GM12878 (cell line): ENCODE data around the gene TFAP2E. TPM values are rescaled to one million over a fixed set of nuclear protein-coding genes. Genes with fewer than 3 reads are reported as not detected.
A peak's percentile ranks its signal among the peaks of the same experiment; 100 is the strongest.

Experiments used
- ATAC-seq: fragments of 200-7000 bp; cut with Tn5 transposase; 3 replicates; pipeline ENCODE4 v1.9.1; 2020; ENCODE audit warnings: mild to moderate bottlenecking, moderate library complexity
- BruUV-seq: library from RNA; stranded (reverse); fragments of 400-500 nt; replicated peaks from 2 replicates; lab custom pipeline; 2021; lab: Mats Ljungman, UMichigan
- CTCF ChIA-PET: fragments of 300-600 bp; sonication (Branson Sonifier 250); formaldehyde crosslinking; extraction: SDS; loops from one replicate; lab custom pipeline; 2021; ENCODE audit warnings: inconsistent platforms; lab: Yijun Ruan, JAX
- POLR2A ChIA-PET: fragments of 350-600 bp; formaldehyde crosslinking; extraction: SDS; loops from one replicate; lab custom pipeline; 2021; ENCODE audit warnings: inconsistent platforms; lab: Charles Lee
- RAD21 ChIA-PET: fragments of 300-600 bp; sonication (Branson Sonifier 250); formaldehyde crosslinking; loops from one replicate; lab custom pipeline; 2023; ENCODE audit warnings: antibody characterized with exemption; ENCODE audit not compliant: unreplicated experiment; lab: Charles Lee
- SMC1A ChIA-PET: fragments of 300-600 bp; sonication (Branson Sonifier 250); formaldehyde crosslinking; loops from one replicate; lab custom pipeline; 2023; ENCODE audit not compliant: unreplicated experiment, uncharacterized antibody; lab: Charles Lee
- DNase-seq: peaks from one replicate; pipeline ENCODE4 v3.0.0-alpha.2; 2011; ENCODE audit warnings: low read depth, low spot score
- FAIRE-seq: peaks from 3 replicates; lab custom pipeline; 2011; peaks lifted over from hg19 to GRCh38; lab: Jason Lieb, UNC
- H2AFZ ChIP-seq: 2 replicates; pipeline ENCODE4 v1.6.0; 2011; ENCODE audit warnings: low read depth, low read length, control low read depth; ENCODE audit not compliant: control insufficient read depth
- H3K27ac ChIP-seq: 2 replicates; pipeline ENCODE4 v1.5.1; 2011; ENCODE audit warnings: control low read depth; ENCODE audit not compliant: control insufficient read depth, insufficient read depth
- H3K27me3 ChIP-seq, 2 experiments: replicated peaks in 1 of 2; 2 replicates each; pipeline versions ENCODE4 v1.6.0 to v1.6.1; 2011; ENCODE audit warnings: low read length in 1 of 2; ENCODE audit not compliant: control insufficient read depth in 2 of 2, insufficient read depth in 2 of 2
- H3K36me3 ChIP-seq, 2 experiments: 2 replicates each; pipeline ENCODE4 v1.5.1; 2011; ENCODE audit warnings: low read length in 1 of 2; ENCODE audit not compliant: control insufficient read depth in 2 of 2, insufficient read depth in 2 of 2
- H3K4me1 ChIP-seq: 2 replicates; pipeline ENCODE4 v1.6.1; 2011; ENCODE audit warnings: mild to moderate bottlenecking, low read length, moderate library complexity, mixed read lengths; ENCODE audit not compliant: control insufficient read depth, insufficient read depth
- H3K4me2 ChIP-seq: 2 replicates; pipeline ENCODE4 v1.6.0; 2011; ENCODE audit warnings: control low read depth; ENCODE audit not compliant: control insufficient read depth, insufficient read depth
- H3K4me3 ChIP-seq: fragments of 200-600 bp; sonication (generic); 2 replicates; pipeline ENCODE4 v1.5.1; 2016
- H3K79me2 ChIP-seq: 2 replicates; pipeline ENCODE4 v1.6.0; 2011; ENCODE audit warnings: low read length; ENCODE audit not compliant: control insufficient read depth, insufficient read depth
- H3K9ac ChIP-seq: 2 replicates; pipeline ENCODE4 v1.8.0; 2011; ENCODE audit warnings: low read length, control low read depth, mixed read lengths; ENCODE audit not compliant: control insufficient read depth, insufficient read depth
- H3K9me3 ChIP-seq: replicated peaks from 3 replicates; pipeline ENCODE4 v1.5.1; 2011; ENCODE audit warnings: mild to moderate bottlenecking, low read length; ENCODE audit not compliant: control insufficient read depth, insufficient read depth
- H4K20me1 ChIP-seq: 2 replicates; pipeline ENCODE4 v1.6.0; 2011; ENCODE audit not compliant: control insufficient read depth, insufficient read depth
- BCL11A ChIP-seq: IDR thresholded peaks from 2 replicates; pipeline ENCODE4 v1.6.1; 2011; ENCODE audit warnings: low read depth, low read length
- FOXM1 ChIP-seq: IDR thresholded peaks from 2 replicates; pipeline ENCODE4 v1.6.1; 2012; ENCODE audit warnings: low read depth, mild to moderate bottlenecking, inconsistent platforms, low read length, moderate library complexity
- GABPA ChIP-seq: IDR thresholded peaks from 2 replicates; pipeline ENCODE4 v1.6.1; 2014; ENCODE audit warnings: antibody characterized with exemption, low read depth, mild to moderate bottlenecking, inconsistent platforms
- HDAC2 ChIP-seq: fragments of 200-600 bp; sonication (generic); IDR thresholded peaks from 2 replicates; pipeline ENCODE4 v1.6.1; 2017
- NR2C2 ChIP-seq: IDR thresholded peaks from 2 replicates; pipeline ENCODE4 v1.6.1; 2011; ENCODE audit warnings: borderline replicate concordance, low read depth; ENCODE audit not compliant: control insufficient read depth, insufficient read length
- PAX5 ChIP-seq: IDR thresholded peaks from 2 replicates; pipeline ENCODE4 v1.6.1; 2011; ENCODE audit warnings: low read depth, low read length, borderline replicate concordance
- PML ChIP-seq: IDR thresholded peaks from 2 replicates; pipeline ENCODE4 v1.6.1; 2012; ENCODE audit warnings: low read length, inconsistent platforms
- RCOR1 ChIP-seq: conservative IDR thresholded peaks from 2 replicates; pipeline ENCODE4 v1.6.1; 2012; ENCODE audit warnings: low read depth, low read length, improper control_type of control experiment
- SMAD1 ChIP-seq: fragments of 450-650 bp; IDR thresholded peaks from 2 replicates; pipeline ENCODE4 v1.6.1; 2018; ENCODE audit warnings: mild to moderate bottlenecking, low read depth; ENCODE audit not compliant: partially characterized antibody
- STAT1 ChIP-seq: fragments of 450-650 bp; conservative IDR thresholded peaks from 2 replicates; pipeline ENCODE4 v1.6.1; 2014; ENCODE audit warnings: antibody characterized with exemption, mild to moderate bottlenecking
- TCF7 ChIP-seq: IDR thresholded peaks from 2 replicates; pipeline ENCODE4 v1.6.1; 2014; ENCODE audit warnings: antibody characterized with exemption, borderline replicate concordance
- YY1 ChIP-seq: IDR thresholded peaks from 2 replicates; pipeline ENCODE4 v1.6.1; 2011; ENCODE audit warnings: low read depth, mild to moderate bottlenecking, low read length
- ZNF207 ChIP-seq: fragments of 450-650 bp; IDR thresholded peaks from 2 replicates; pipeline ENCODE4 v1.6.1; 2014; ENCODE audit warnings: antibody characterized with exemption, mild to moderate bottlenecking, borderline replicate concordance
- ZNF24 ChIP-seq: fragments of 450-650 bp; IDR thresholded peaks from 2 replicates; pipeline ENCODE4 v1.6.1; 2017; ENCODE audit warnings: antibody characterized with exemption, mild to moderate bottlenecking
- ZZZ3 ChIP-seq: IDR thresholded peaks from 2 replicates; pipeline ENCODE4 v1.6.1; 2011; ENCODE audit warnings: low read depth; ENCODE audit not compliant: control insufficient read depth, insufficient read length
- WGBS: methylation state at CpG from one replicate; pipeline ENCODE4 v1.1.6; 2016; ENCODE audit warnings: low lambda C conversion rate; ENCODE audit not compliant: insufficient replicate concordance, insufficient coverage; ENCODE audit errors: missing lambda C conversion rate; 5-methylcytosine and 5-hydroxymethylcytosine counted together
- in situ Hi-C: fragments of 300-500 bp; cut with MboI; formaldehyde crosslinking; loops from 9 replicates; pipeline ENCODE4 v1.14.3; 2018; ENCODE audit warnings: mixed read lengths
- intact Hi-C: fragments of 100-400 bp; cut with micrococcal nuclease; formaldehyde crosslinking; loops from one replicate; pipeline ENCODE4 v1.14.2; 2022; ENCODE audit not compliant: unreplicated experiment
- polyA plus RNA-seq, 11 experiments: library from polyadenylated mRNA; depleted of rRNA in 4 of 11; unstranded in 6 of 11; stranded (reverse) in 5 of 11; fragments of >200 nt; fragmentation: Nextera tagmentation in 4 of 11; fragmentation: Illumina TruSeq in 1 of 11; extraction: Ambion mirVana in 4 of 11; extraction: Trizol in 1 of 11; gene quantifications; 1 replicate in 1 of 11; 2 replicates in 10 of 11; pipeline versions ENCODE4 v1.2.1 to v1.2.3, GENCODE V29; 2011 to 2016; ENCODE audit warnings: inconsistent platforms in 2 of 11, missing spikeins in 2 of 11, low read depth in 1 of 11
- total RNA-seq, 4 experiments: library from RNA; depleted of rRNA in 3 of 4; stranded (reverse); fragments of >200 nt in 3 of 4; fragmentation: Illumina TruSeq in 1 of 4; extraction: Trizol in 1 of 4; gene quantifications; 2 replicates each; pipeline versions ENCODE4 v1.2.1 to v1.2.3, GENCODE V29; 2013 to 2021
- TF ChIP-seq, protein P1 (sequence below): IDR thresholded peaks from 2 replicates; pipeline ENCODE4 v1.6.1; 2012; ENCODE audit warnings: improper control_type of control experiment, low read depth, low read length; ENCODE audit not compliant: insufficient replicate concordance
- TF ChIP-seq, protein P2 (sequence below): fragments of 450-650 bp; IDR thresholded peaks from 2 replicates; pipeline ENCODE4 v1.6.1; 2017; ENCODE audit warnings: antibody characterized with exemption, mild to moderate bottlenecking, moderate library complexity

TFAP2E gene
- total and polyA plus RNA-seq, 10 of the 15 experiments (the other 5 are each of a cell fraction or from before 2014, with no cell fraction given) = 0.10 to 1.1 (median 0.43) TPM

- Histone ChIP-seq H3K4me3 (peak overlapping the region; percentile 67; the same call in 1 of the 2 replicates), H3K36me3 (peaks cover 0 to 5% of the 10 kb centered on the region in 2 experiments; a peak in 3 of 4 replicates), H3K4me1 (peaks cover 10% of the 10 kb centered on the region), H3K27ac (no peak overlapping the region), H3K27me3 (no peaks in the 10 kb centered on the region), H3K79me2 (peaks cover 44% of the 10 kb centered on the region), H2AFZ (no peak overlapping the region), H3K4me2 (peak overlapping the region; percentile 90; the same call in 1 of the 2 replicates), H4K20me1 (no peaks in the 10 kb centered on the region), H3K9me3 (no peaks in the 10 kb centered on the region), H3K9ac (no peak overlapping the region)
- ChIA-PET POLR2A (interaction anchor here (2.1 to 2.9 kb wide), 2 partner anchors 17 to 20 kb away, joined by 10 to 19 read pairs; no protein-coding TSS in a partner anchor), RAD21 (interaction anchor here (1.0 to 4.6 kb wide), 4 partner anchors 10 to 104 kb away, joined by 4 to 35 read pairs (median 21); no protein-coding TSS in a partner anchor), SMC1A (interaction anchor here (1.4 to 2.6 kb wide), 5 partner anchors 9 to 214 kb away, joined by 4 to 20 read pairs (median 6); partner anchors contain the start of gene CLSPN), CTCF (interaction anchor here (0.9 to 3.9 kb wide), 5 partner anchors 10 to 161 kb away, joined by 3 to 40 read pairs (median 11); no protein-coding TSS in a partner anchor)
- intact Hi-C loops = no loop called here
- 70% methylated on average over 4 of the region's 4 CpGs for WGBS
- no peak for FAIRE-seq
- in situ Hi-C loops = no loop called here
- no peak for ATAC-seq
- no TSS peak for BruUV-seq
- DNase-seq = no peak
- TF ChIP-seq RCOR1 = no peak
- TF ChIP-seq, protein P1, sequence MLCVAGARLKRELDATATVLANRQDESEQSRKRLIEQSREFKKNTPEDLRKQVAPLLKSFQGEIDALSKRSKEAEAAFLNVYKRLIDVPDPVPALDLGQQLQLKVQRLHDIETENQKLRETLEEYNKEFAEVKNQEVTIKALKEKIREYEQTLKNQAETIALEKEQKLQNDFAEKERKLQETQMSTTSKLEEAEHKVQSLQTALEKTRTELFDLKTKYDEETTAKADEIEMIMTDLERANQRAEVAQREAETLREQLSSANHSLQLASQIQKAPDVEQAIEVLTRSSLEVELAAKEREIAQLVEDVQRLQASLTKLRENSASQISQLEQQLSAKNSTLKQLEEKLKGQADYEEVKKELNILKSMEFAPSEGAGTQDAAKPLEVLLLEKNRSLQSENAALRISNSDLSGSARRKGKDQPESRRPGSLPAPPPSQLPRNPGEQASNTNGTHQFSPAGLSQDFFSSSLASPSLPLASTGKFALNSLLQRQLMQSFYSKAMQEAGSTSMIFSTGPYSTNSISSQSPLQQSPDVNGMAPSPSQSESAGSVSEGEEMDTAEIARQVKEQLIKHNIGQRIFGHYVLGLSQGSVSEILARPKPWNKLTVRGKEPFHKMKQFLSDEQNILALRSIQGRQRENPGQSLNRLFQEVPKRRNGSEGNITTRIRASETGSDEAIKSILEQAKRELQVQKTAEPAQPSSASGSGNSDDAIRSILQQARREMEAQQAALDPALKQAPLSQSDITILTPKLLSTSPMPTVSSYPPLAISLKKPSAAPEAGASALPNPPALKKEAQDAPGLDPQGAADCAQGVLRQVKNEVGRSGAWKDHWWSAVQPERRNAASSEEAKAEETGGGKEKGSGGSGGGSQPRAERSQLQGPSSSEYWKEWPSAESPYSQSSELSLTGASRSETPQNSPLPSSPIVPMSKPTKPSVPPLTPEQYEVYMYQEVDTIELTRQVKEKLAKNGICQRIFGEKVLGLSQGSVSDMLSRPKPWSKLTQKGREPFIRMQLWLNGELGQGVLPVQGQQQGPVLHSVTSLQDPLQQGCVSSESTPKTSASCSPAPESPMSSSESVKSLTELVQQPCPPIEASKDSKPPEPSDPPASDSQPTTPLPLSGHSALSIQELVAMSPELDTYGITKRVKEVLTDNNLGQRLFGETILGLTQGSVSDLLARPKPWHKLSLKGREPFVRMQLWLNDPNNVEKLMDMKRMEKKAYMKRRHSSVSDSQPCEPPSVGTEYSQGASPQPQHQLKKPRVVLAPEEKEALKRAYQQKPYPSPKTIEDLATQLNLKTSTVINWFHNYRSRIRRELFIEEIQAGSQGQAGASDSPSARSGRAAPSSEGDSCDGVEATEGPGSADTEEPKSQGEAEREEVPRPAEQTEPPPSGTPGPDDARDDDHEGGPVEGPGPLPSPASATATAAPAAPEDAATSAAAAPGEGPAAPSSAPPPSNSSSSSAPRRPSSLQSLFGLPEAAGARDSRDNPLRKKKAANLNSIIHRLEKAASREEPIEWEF = no peak
- TF ChIP-seq, protein P2, sequence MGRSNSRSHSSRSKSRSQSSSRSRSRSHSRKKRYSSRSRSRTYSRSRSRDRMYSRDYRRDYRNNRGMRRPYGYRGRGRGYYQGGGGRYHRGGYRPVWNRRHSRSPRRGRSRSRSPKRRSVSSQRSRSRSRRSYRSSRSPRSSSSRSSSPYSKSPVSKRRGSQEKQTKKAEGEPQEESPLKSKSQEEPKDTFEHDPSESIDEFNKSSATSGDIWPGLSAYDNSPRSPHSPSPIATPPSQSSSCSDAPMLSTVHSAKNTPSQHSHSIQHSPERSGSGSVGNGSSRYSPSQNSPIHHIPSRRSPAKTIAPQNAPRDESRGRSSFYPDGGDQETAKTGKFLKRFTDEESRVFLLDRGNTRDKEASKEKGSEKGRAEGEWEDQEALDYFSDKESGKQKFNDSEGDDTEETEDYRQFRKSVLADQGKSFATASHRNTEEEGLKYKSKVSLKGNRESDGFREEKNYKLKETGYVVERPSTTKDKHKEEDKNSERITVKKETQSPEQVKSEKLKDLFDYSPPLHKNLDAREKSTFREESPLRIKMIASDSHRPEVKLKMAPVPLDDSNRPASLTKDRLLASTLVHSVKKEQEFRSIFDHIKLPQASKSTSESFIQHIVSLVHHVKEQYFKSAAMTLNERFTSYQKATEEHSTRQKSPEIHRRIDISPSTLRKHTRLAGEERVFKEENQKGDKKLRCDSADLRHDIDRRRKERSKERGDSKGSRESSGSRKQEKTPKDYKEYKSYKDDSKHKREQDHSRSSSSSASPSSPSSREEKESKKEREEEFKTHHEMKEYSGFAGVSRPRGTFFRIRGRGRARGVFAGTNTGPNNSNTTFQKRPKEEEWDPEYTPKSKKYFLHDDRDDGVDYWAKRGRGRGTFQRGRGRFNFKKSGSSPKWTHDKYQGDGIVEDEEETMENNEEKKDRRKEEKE = no peak
- no peak for TF ChIP-seq SMAD1
- TF ChIP-seq TCF7 = no peak
- TF ChIP-seq BCL11A = no peak
- TF ChIP-seq ZZZ3 = no peak
- TF ChIP-seq FOXM1 = no peak
- no peak for TF ChIP-seq ZNF24
- TF ChIP-seq HDAC2 = no peak
- TF ChIP-seq STAT1 = no peak
- TF ChIP-seq PAX5 = no peak
- no peak for TF ChIP-seq PML
- no peak for TF ChIP-seq YY1
- no peak for TF ChIP-seq NR2C2
- TF ChIP-seq GABPA = no peak
- TF ChIP-seq ZNF207 = no peak
Observed at GRCh38 chr1:35555212-35555584, 17.9 kb upstream of the TFAP2E start.
